LNCAP (cell line): Measurements from ENCODE around the gene ALG9.

Experiments used
- CTCF ChIP-seq: fragments of 450-650 bp; IDR thresholded peaks from 2 replicates; pipeline ENCODE4 v1.5.1; 2017; ENCODE audit warnings: mild to moderate bottlenecking

Gene ALG9

GRCh38 chr11:111870886-111871692 is at the start of gene ALG9:
TSS of gene ALG9 (minus strand) at chr11:111871581. CDS start at chr11:111871482, 99 bp downstream.
- peak; percentile 30; the same call in 1 of the 2 replicates for TF ChIP-seq CTCF

- no peak for TF ChIP-seq CTCF
These were observed 49.5 kb upstream of the ALG9 start for GRCh38 chr11:111920908-111921307.

GRCh38 chr11:111918390-111919256 is 47.2 kb upstream of the ALG9 start, which contains the start of gene C11orf52:
TSS of gene C11orf52 (plus strand) at chr11:111918913. CDS start at chr11:111918973, 60 bp downstream.
- TF ChIP-seq CTCF, result no peak

- no peak for TF ChIP-seq CTCF
These were observed 46.4 kb upstream of the ALG9 start for GRCh38 chr11:111917788-111918187.

- TF ChIP-seq CTCF, result no peak
These were observed 45.9 kb upstream of the ALG9 start for GRCh38 chr11:111917312-111917711.

GRCh38 chr11:111916768-111917167 is 45.4 kb upstream of the ALG9 start:
- no peak for TF ChIP-seq CTCF

- no peak for TF ChIP-seq CTCF
These were observed 42.6 kb upstream of the ALG9 start for GRCh38 chr11:111913997-111914396.
